Spleen (tissue), 11 donors: ENCODE data around the gene CDC42BPB. TPM values are rescaled to one million over a fixed set of nuclear protein-coding genes. Genes with fewer than 3 reads are reported as not detected.
A peak's percentile ranks its signal among the peaks of the same experiment; 100 is the strongest.

Experiments used
- DNase-seq: peaks from one replicate; pipeline ENCODE4 v3.0.0-alpha.2; 2020
- H3K27ac ChIP-seq, 8 donors: fragments of 200-600 bp; sonication (generic) in 7 of 8; 1 replicate in 4 of 8; 2 replicates in 4 of 8; pipeline versions ENCODE4 v1.5.0 to v1.8.0; 2016 to 2021; ENCODE audit warnings: inconsistent platforms in 4 of 8, mild to moderate bottlenecking in 4 of 8, moderate library complexity in 1 of 8
- H3K27me3 ChIP-seq, 7 donors: fragments of 200-600 bp; sonication (generic) in 6 of 7; replicated peaks in 1 of 7; 1 replicate in 4 of 7; 2 replicates in 3 of 7; pipeline versions ENCODE4 v1.5.0 to v1.8.0; 2016 to 2021; ENCODE audit warnings: inconsistent platforms in 3 of 7, mild to moderate bottlenecking in 1 of 7
- H3K36me3 ChIP-seq, 6 donors: fragments of 200-600 bp; sonication (generic) in 5 of 6; 1 replicate in 4 of 6; 2 replicates in 2 of 6; pipeline versions ENCODE4 v1.5.0 to v1.8.0; 2016 to 2021; ENCODE audit warnings: inconsistent platforms in 2 of 6
- H3K4me1 ChIP-seq, 6 donors: fragments of 200-600 bp; sonication (generic) in 5 of 6; 1 replicate in 3 of 6; 2 replicates in 3 of 6; pipeline versions ENCODE4 v1.5.0 to v1.8.0; 2016 to 2021; ENCODE audit warnings: inconsistent platforms in 3 of 6
- H3K4me3 ChIP-seq, 8 donors: fragments of 200-600 bp; sonication (generic) in 7 of 8; 1 replicate in 4 of 8; 2 replicates in 4 of 8; pipeline versions ENCODE4 v1.5.0 to v1.8.0; 2016 to 2021; ENCODE audit warnings: inconsistent platforms in 4 of 8, mild to moderate bottlenecking in 4 of 8, moderate library complexity in 2 of 8
- H3K9me3 ChIP-seq, 8 donors: fragments of 200-600 bp; sonication (generic) in 7 of 8; 1 replicate in 4 of 8; 2 replicates in 4 of 8; pipeline versions ENCODE4 v1.5.0 to v1.8.0; 2016 to 2021; ENCODE audit warnings: inconsistent platforms in 4 of 8
- POLR2A ChIP-seq, 3 donors: fragments of 450-650 bp; IDR thresholded peaks; one replicate each; pipeline ENCODE4 v1.5.1; 2017; ENCODE audit warnings: antibody characterized with exemption in 3 of 3, mild to moderate bottlenecking in 1 of 3
- POLR2AphosphoS5 ChIP-seq, 3 donors: sonication (generic); formaldehyde crosslinking; IDR thresholded peaks; one replicate each; pipeline ENCODE4 v1.5.1; 2017; ENCODE audit warnings: antibody characterized with exemption in 3 of 3
- WGBS, 5 donors: extraction: QIAGEN DNeasy Blood & Tissue Kit in 3 of 5; methylation state at CpG; one replicate each; pipeline versions ENCODE4 v1.1.5 to v1.1.7; 2013 to 2018; 5-methylcytosine and 5-hydroxymethylcytosine counted together
- intact Hi-C: fragments of 100-400 bp; cut with DNase I; formaldehyde crosslinking; loops from one replicate; pipeline ENCODE4 v1.15.0; 2023; ENCODE audit warnings: low total_unique reads
- polyA plus RNA-seq, 3 donors: library from polyadenylated mRNA; stranded (reverse); fragments of 200-250 nt; gene quantifications; one replicate each; pipeline ENCODE4 v1.2.1, GENCODE V29; 2013
- total RNA-seq, 7 donors: library from RNA; depleted of rRNA in 3 of 7; stranded (reverse); fragments of >200 nt in 3 of 7; fragmentation: NEBNext Ultra II Directional in 4 of 7; extraction: Animal tissue kit (Norgen Biotek cat#: 25700) in 4 of 7; gene quantifications; one replicate each; pipeline versions ENCODE4 v1.1.0 to v1.2.1, GENCODE V29; 2016 to 2021
- TF ChIP-seq, protein P1 (sequence below), 11 experiments: fragments of 200-600 bp in 7 of 11; fragments of 450-650 bp in 4 of 11; sonication (generic) in 4 of 11; IDR thresholded peaks in 8 of 11; conservative IDR thresholded peaks in 3 of 11; 1 replicate in 7 of 11; 2 replicates in 4 of 11; pipeline versions ENCODE4 v1.4.0 to v1.8.0; 2016 to 2021; ENCODE audit warnings: antibody characterized with exemption in 11 of 11, inconsistent platforms in 4 of 11, mild to moderate bottlenecking in 1 of 11
- donor health status: healthy with polysubstance abuse.
- donor health status: DM: no; HTN: no; CAD: no; lungs with moderate emphysema.
- donor health status: DM: no; HTN: no; CAD: no.
- donor health status: Bipolar disorder and iron deficiency.
- donor health status: healthy.
- donor health status: DM: no; HTN: no; CAD: no.
- donor health status: DM: yes; HTN: yes; CAD: no.

The CDC42BPB gene
- total and polyA plus RNA-seq, 10 donors: 6.4 to 94.5 (median 77.8) TPM

- 71 to 80% (median 75%) methylated on average over 7 to 8 of the region's 8 CpGs for whole genome bisulfite sequencing, 5 donors
- Histone ChIP-seq H3K27me3 (peaks cover 0 to 77% (median 20%) of the 10 kb centered on the region in 7 donors), H3K27ac (no peak overlapping the region), H3K36me3 (no peaks in the 10 kb centered on the region), H3K4me3 (no peak overlapping the region), H3K4me1 (peaks cover 3 to 24% (median 11%) of the 10 kb centered on the region in 6 donors), H3K9me3 (no peaks in the 10 kb centered on the region)
- DNase-seq: peak; percentile 33
- intact Hi-C loops: no loop called here
- TF ChIP-seq POLR2AphosphoS5 (IDR thresholded peaks at IDR 0.05) (no peak), POLR2A (IDR thresholded peaks at IDR 0.05) (no peak)
- TF ChIP-seq, protein P1, sequence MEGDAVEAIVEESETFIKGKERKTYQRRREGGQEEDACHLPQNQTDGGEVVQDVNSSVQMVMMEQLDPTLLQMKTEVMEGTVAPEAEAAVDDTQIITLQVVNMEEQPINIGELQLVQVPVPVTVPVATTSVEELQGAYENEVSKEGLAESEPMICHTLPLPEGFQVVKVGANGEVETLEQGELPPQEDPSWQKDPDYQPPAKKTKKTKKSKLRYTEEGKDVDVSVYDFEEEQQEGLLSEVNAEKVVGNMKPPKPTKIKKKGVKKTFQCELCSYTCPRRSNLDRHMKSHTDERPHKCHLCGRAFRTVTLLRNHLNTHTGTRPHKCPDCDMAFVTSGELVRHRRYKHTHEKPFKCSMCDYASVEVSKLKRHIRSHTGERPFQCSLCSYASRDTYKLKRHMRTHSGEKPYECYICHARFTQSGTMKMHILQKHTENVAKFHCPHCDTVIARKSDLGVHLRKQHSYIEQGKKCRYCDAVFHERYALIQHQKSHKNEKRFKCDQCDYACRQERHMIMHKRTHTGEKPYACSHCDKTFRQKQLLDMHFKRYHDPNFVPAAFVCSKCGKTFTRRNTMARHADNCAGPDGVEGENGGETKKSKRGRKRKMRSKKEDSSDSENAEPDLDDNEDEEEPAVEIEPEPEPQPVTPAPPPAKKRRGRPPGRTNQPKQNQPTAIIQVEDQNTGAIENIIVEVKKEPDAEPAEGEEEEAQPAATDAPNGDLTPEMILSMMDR (IDR thresholded peaks at IDR 0.05 in 8 of 11, conservative IDR thresholded peaks at IDR 0.05 in 3 of 11): no peak
Observed at GRCh38 chr14:103086771-103087342, 29.5 kb upstream of the CDC42BPB start.

GRCh38 chr14:103085106-103086091, 28.1 kb upstream of the CDC42BPB start:
- Histone ChIP-seq H3K9me3 (no peaks in the 10 kb centered on the region), H3K4me3 (no peak overlapping the region), H3K36me3 (no peaks in the 10 kb centered on the region), H3K27ac (no peak overlapping the region), H3K27me3 (peaks cover 0 to 63% (median 20%) of the 10 kb centered on the region in 7 donors), H3K4me1 (peaks cover 0 to 11% (median 0%) of the 10 kb centered on the region in 6 donors)
- DNase-seq: peak; percentile 65
- no peak for TF ChIP-seq POLR2AphosphoS5 (IDR thresholded peaks at IDR 0.05)
- no peak for TF ChIP-seq POLR2A (IDR thresholded peaks at IDR 0.05)
- TF ChIP-seq, protein P1 (IDR thresholded peaks at IDR 0.05 in 8 of 11, conservative IDR thresholded peaks at IDR 0.05 in 3 of 11): no peak
- WGBS, 5 donors: 69 to 86% (median 80%) methylated on average over 17 to 24 of the region's 24 CpGs
- intact Hi-C loops: no loop called here

GRCh38 chr14:103084021-103084919, 26.9 kb upstream of the CDC42BPB start, which contains the start of gene LBHD2:
LBHD2 (plus strand) TSS chr14:103084210; CDS start chr14:103086013, 1,803 bp downstream.
- H3K27me3 ChIP-seq: peaks cover 0 to 54% (median 20%) of the 10 kb centered on the region in 7 donors
- H3K27ac ChIP-seq: no peak within 1 kb of the TSS
- H3K36me3 ChIP-seq: no peaks in the 10 kb centered on the region
- 19 to 49% (median 23%) methylated on average over 21 to 61 of the region's 61 CpGs for WGBS, 5 donors
- intact Hi-C loops: no loop called here
- DNase-seq: peak; percentile 69
- peaks cover 0 to 11% (median 0%) of the 10 kb centered on the region in 6 donors for H3K4me1 ChIP-seq
- H3K9me3 ChIP-seq: no peaks in the 10 kb centered on the region
- H3K4me3 ChIP-seq: peak within 1 kb of the TSS in 2 of 8 donors; percentile 4 to 11
- TF ChIP-seq, protein P1 (IDR thresholded peaks at IDR 0.05 in 8 of 11, conservative IDR thresholded peaks at IDR 0.05 in 3 of 11): no peak
- TF ChIP-seq POLR2A (IDR thresholded peaks at IDR 0.05): no peak
- TF ChIP-seq POLR2AphosphoS5 (IDR thresholded peaks at IDR 0.05): no peak
